NCI-H1048 (cell line): ENCODE data around the gene BCL2L12.
"Not testable (repeated sequence)": the region's sequence is repeated elsewhere in the genome, so short reads cannot be mapped to it uniquely, and the experiment has no call there.

Experiments used
- DNase-seq: peaks from one replicate; lab custom pipeline; 2025; lab: John Stamatoyannopoulos, UW

Gene BCL2L12

GRCh38 chr19:49713236-49713845, 47.6 kb downstream of the BCL2L12 start:
- no peak for DNase-seq

- DNase-seq: no peak
Measured at GRCh38 chr19:49716154-49716553, 50.4 kb downstream of the BCL2L12 start.

DNA sequence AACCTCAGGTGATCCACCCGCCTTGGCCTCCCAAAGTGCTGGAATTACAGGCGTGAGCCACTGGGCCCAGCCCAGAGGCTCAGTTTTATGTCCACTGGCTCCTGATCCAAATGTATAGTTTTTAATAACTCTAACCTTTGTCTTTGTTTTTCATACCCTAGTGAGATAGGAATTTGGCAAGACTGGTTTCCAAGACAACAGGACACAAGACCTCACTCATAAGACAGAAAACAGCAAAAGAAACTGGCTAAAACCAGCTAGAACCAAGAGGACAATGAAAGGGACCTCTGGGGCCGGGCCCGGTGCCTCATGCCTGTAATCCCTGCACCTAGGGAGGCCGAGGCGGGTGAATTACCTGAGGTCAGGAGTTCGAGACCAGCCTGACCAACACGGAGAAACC, 52.8 kb downstream of the BCL2L12 start:
- no peak for DNase-seq

DNA sequence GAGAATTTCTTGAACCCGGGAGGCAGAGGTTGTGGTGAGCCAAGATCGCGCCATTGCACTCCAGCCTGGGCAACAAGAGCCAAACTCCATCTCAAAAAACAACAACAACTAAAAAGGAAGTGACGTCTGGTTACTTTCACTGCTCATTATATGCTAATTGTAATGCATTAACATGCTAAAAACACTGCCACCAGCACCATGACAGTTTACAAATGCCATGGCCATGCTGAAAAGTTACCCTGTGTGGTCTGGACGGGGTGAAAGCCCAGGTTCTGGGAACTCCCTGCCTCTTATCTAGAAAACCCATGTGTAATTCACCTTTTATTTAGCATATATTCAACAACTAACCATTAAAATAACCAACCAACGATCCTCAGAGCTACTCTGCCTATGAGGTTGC, 53.3 kb downstream of the BCL2L12 start:
- no peak for DNase-seq

DNA sequence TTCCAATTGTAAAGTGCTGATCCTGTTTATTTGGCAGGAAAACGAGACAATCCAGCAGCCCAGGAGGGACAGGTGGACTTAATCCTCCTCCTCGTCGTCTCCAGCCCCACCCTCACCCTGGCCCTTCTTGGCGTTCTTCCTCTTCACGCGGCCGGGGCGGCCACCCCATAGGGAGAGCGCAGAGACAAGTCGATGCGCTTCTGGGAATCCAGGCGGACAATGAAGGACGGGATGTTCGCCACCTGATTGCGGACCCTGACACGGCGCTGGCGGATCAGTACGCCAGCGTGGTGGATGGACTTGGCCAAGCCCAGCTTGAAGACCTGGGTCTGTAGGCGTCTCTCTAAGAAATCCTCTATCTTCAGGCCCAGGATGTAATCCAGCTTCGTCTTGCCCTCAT, 53.7 kb downstream of the BCL2L12 start:
- DNase-seq: not testable (repeated sequence)
